Measurements from ENCODE around the gene SYNJ1. TPM values are rescaled to one million over a fixed set of nuclear protein-coding genes. Genes with fewer than 3 reads are reported as not detected.
A peak's percentile ranks its signal among the peaks of the same experiment; 100 is the strongest.
"Not testable (repeated sequence)": the region's sequence is repeated elsewhere in the genome, so short reads cannot be mapped to it uniquely, and the experiment has no call there.

The SYNJ1 gene
- total RNA-seq, 2 donors from 2014 or later = 17.3 to 17.9 TPM

- Mint-ChIP-seq H3K27me3 (ENCODE audit: low read depth) (no peaks in the 10 kb centered on the region), H3K4me1 (ENCODE audit: low read depth) (peaks cover 13% of the 10 kb centered on the region), H3K9me3 (no peaks in the 10 kb centered on the region), H3K4me3 (peak overlapping the region; percentile 94 to 99), H3K36me3 (ENCODE audit: insufficient read depth in 2 of 2) (peaks cover 1 to 8% of the 10 kb centered on the region in 2 donors), H3K27ac (peak overlapping the region; percentile 89)
- no peak for DNase-seq
- peak in 1 of 2 donors; percentile 8 for ATAC-seq (replicated peaks in 1 of 2)
Measured at GRCh38 chr21:32612999-32613337, 114.8 kb downstream of the SYNJ1 start.

GRCh38 chr21:32612075-32612998, 115.5 kb downstream of the SYNJ1 start, which contains the start of gene CFAP298:
TSS of gene CFAP298 (minus strand) at chr21:32612377. CDS start at chr21:32612243, 134 bp downstream.
- Mint-ChIP-seq H3K4me3 (peak within 1 kb of the TSS; percentile 94 to 99), H3K4me1 (ENCODE audit: low read depth) (peaks cover 13% of the 10 kb centered on the region)
- peak; percentile 96 to 97 for ATAC-seq (replicated peaks in 1 of 2)

GRCh38 chr21:32611471-32611997, 116.3 kb downstream of the SYNJ1 start:
- Mint-ChIP-seq H3K4me3 (peak overlapping the region; percentile 94 to 99), H3K27me3 (ENCODE audit: low read depth) (no peaks in the 10 kb centered on the region), H3K9me3 (no peaks in the 10 kb centered on the region), H3K4me1 (ENCODE audit: low read depth) (peaks cover 13% of the 10 kb centered on the region), H3K27ac (peak overlapping the region; percentile 89), H3K36me3 (ENCODE audit: insufficient read depth in 2 of 2) (peaks cover 1 to 10% of the 10 kb centered on the region in 2 donors)
- DNase-seq (peak; percentile 43 to 48), ATAC-seq (replicated peaks in 1 of 2) (peak; percentile 2)

More at GRCh38 chr21:32612075-32612998, 115.5 kb downstream of the SYNJ1 start, which contains the start of gene CFAP298:
- DNase-seq = peak; percentile 88 to 91
- H3K27me3 Mint-ChIP-seq (ENCODE audit: low read depth) = no peaks in the 10 kb centered on the region
- H3K27ac Mint-ChIP-seq = peak within 1 kb of the TSS; percentile 89
- peaks cover 1 to 10% of the 10 kb centered on the region in 2 donors for H3K36me3 Mint-ChIP-seq (ENCODE audit: insufficient read depth in 2 of 2)
- H3K9me3 Mint-ChIP-seq = no peaks in the 10 kb centered on the region

GRCh38 chr21:32610940-32611339, 116.9 kb downstream of the SYNJ1 start:
- H3K36me3 Mint-ChIP-seq (ENCODE audit: insufficient read depth in 2 of 2); DNase-seq; H3K27me3 Mint-ChIP-seq (ENCODE audit: low read depth); H3K9me3 Mint-ChIP-seq; ATAC-seq (replicated peaks in 1 of 2); H3K27ac Mint-ChIP-seq: not testable (repeated sequence)
- Mint-ChIP-seq H3K4me1 (ENCODE audit: low read depth) (peaks cover 13% of the 10 kb centered on the region), H3K4me3 (peak overlapping the region; percentile 53 to 58)

GRCh38 chr21:32608851-32609250, 119.0 kb downstream of the SYNJ1 start:
- Mint-ChIP-seq H3K27ac (no peak overlapping the region), H3K36me3 (ENCODE audit: insufficient read depth in 2 of 2) (peaks cover 4 to 13% of the 10 kb centered on the region in 2 donors), H3K4me1 (ENCODE audit: low read depth) (peaks cover 13% of the 10 kb centered on the region), H3K4me3 (no peak overlapping the region), H3K27me3 (ENCODE audit: low read depth) (no peaks in the 10 kb centered on the region), H3K9me3 (no peaks in the 10 kb centered on the region)
- ATAC-seq (replicated peaks in 1 of 2) (no peak), DNase-seq (no peak)

GRCh38 chr21:32605469-32605868, 122.3 kb downstream of the SYNJ1 start:
- ATAC-seq (replicated peaks in 1 of 2) = no peak
- no peak for DNase-seq
- Mint-ChIP-seq H3K4me3 (no peak overlapping the region), H3K4me1 (ENCODE audit: low read depth) (no peaks in the 10 kb centered on the region), H3K9me3 (no peaks in the 10 kb centered on the region), H3K27me3 (ENCODE audit: low read depth) (no peaks in the 10 kb centered on the region), H3K27ac (no peak overlapping the region), H3K36me3 (ENCODE audit: insufficient read depth in 2 of 2) (peaks cover 9 to 17% of the 10 kb centered on the region in 2 donors)

DNA sequence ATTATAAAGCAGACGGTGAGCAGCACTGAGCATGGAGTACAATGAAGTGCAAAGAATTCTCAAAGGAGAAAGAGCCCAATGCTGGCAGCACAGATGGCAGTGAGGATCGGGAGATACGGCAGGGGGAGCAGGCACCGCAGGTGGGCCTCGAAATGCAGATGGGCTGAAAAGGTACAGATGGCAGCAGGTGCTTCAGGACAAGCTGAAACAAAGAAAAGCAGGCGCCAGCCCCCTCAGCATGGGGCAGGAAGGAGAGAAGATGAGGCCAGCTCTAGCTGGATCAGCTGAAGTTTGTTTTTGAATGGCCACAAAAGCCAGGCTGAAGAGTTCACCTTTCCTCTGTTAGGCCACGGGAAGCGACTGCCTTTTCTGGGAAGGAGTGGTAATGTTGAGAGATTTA, 123.3 kb downstream of the SYNJ1 start:
- no peak overlapping the region for H3K4me3 Mint-ChIP-seq
- H3K4me1 Mint-ChIP-seq (ENCODE audit: low read depth) = no peaks in the 10 kb centered on the region
- DNase-seq = no peak
- H3K27me3 Mint-ChIP-seq (ENCODE audit: low read depth) = no peaks in the 10 kb centered on the region
- no peaks in the 10 kb centered on the region for H3K9me3 Mint-ChIP-seq
- ATAC-seq (replicated peaks in 1 of 2) = no peak
- peaks cover 7 to 15% of the 10 kb centered on the region in 2 donors for H3K36me3 Mint-ChIP-seq (ENCODE audit: insufficient read depth in 2 of 2)
- H3K27ac Mint-ChIP-seq = no peak overlapping the region

- H3K9me3 Mint-ChIP-seq = no peaks in the 10 kb centered on the region
- H3K27me3 Mint-ChIP-seq (ENCODE audit: low read depth) = no peaks in the 10 kb centered on the region
- no peaks in the 10 kb centered on the region for H3K4me1 Mint-ChIP-seq (ENCODE audit: low read depth)
- no peak overlapping the region for H3K4me3 Mint-ChIP-seq
- no peak overlapping the region for H3K27ac Mint-ChIP-seq
- peaks cover 7 to 13% of the 10 kb centered on the region in 2 donors for H3K36me3 Mint-ChIP-seq (ENCODE audit: insufficient read depth in 2 of 2)
- ATAC-seq (replicated peaks in 1 of 2) (no peak), DNase-seq (no peak)
Measured at GRCh38 chr21:32603131-32603530, 124.7 kb downstream of the SYNJ1 start.

DNA sequence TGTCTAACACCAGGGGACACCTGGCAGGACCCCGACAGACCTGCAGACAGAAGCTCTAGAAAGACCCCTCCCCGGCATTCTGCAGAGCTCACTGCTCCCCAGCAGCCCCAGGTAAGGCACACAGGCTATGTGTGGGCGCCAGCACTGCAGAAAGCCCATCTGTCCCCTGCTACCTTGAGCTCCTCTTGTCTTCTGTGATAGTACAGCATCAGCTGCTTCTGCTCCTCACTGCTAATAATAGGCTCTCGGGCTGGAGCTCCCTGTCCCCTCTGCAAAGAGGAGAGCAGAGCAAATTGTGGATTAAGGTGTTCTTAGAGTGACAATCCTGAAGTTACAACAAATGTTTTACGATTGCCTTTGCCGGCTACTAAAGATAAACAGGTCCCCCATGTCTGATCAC, 125.7 kb downstream of the SYNJ1 start:
- Mint-ChIP-seq H3K4me3 (no peak overlapping the region), H3K27me3 (ENCODE audit: low read depth) (no peaks in the 10 kb centered on the region), H3K4me1 (ENCODE audit: low read depth) (no peaks in the 10 kb centered on the region), H3K27ac (no peak overlapping the region), H3K36me3 (ENCODE audit: insufficient read depth in 2 of 2) (peaks cover 7 to 10% of the 10 kb centered on the region in 2 donors), H3K9me3 (no peaks in the 10 kb centered on the region)
- no peak for ATAC-seq (replicated peaks in 1 of 2)
- no peak for DNase-seq

GRCh38 chr21:32599526-32599925, 128.3 kb downstream of the SYNJ1 start:
- Mint-ChIP-seq H3K4me1 (ENCODE audit: low read depth) (peaks cover 7% of the 10 kb centered on the region), H3K27me3 (ENCODE audit: low read depth) (no peaks in the 10 kb centered on the region), H3K9me3 (no peaks in the 10 kb centered on the region), H3K36me3 (ENCODE audit: insufficient read depth in 2 of 2) (peaks cover 5 to 10% of the 10 kb centered on the region in 2 donors), H3K4me3 (no peak overlapping the region), H3K27ac (no peak overlapping the region)
- ATAC-seq (replicated peaks in 1 of 2) (no peak), DNase-seq (no peak)

- peaks cover 5 to 7% of the 10 kb centered on the region in 2 donors for H3K36me3 Mint-ChIP-seq (ENCODE audit: insufficient read depth in 2 of 2)
- no peak overlapping the region for H3K4me3 Mint-ChIP-seq
- DNase-seq = no peak
- no peak for ATAC-seq (replicated peaks in 1 of 2)
- H3K9me3 Mint-ChIP-seq = no peaks in the 10 kb centered on the region
- H3K27me3 Mint-ChIP-seq (ENCODE audit: low read depth) = no peaks in the 10 kb centered on the region
- peaks cover 7% of the 10 kb centered on the region for H3K4me1 Mint-ChIP-seq (ENCODE audit: low read depth)
- no peak overlapping the region for H3K27ac Mint-ChIP-seq
Measured at GRCh38 chr21:32599091-32599490, 128.7 kb downstream of the SYNJ1 start.

DNA sequence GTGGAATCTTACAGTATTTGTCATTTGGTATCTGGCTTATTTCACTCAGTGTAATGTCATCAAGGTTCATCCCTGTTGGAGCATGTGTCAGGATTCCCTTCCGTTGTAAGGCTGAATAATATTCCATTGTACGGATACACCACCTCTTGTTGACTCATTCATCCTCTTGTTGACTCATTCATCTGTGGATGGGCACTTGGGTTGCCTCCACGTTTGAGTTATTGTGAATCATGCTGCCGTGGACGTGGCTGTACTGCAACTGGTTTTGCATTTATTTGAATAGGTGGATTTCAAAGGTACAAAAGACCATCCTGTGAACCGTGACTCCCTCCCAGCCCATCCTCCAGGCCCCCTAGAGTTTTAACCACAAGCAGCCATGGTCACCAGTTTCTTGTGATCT, 130.6 kb downstream of the SYNJ1 start:
- H3K9me3 Mint-ChIP-seq = no peaks in the 10 kb centered on the region
- ATAC-seq (replicated peaks in 1 of 2) (no peak), DNase-seq (no peak)
- H3K36me3 Mint-ChIP-seq (ENCODE audit: insufficient read depth in 2 of 2) = peaks cover 1 to 3% of the 10 kb centered on the region in 2 donors
- H3K4me1 Mint-ChIP-seq (ENCODE audit: low read depth) = peaks cover 7% of the 10 kb centered on the region
- no peak overlapping the region for H3K4me3 Mint-ChIP-seq
- no peak overlapping the region for H3K27ac Mint-ChIP-seq
- no peaks in the 10 kb centered on the region for H3K27me3 Mint-ChIP-seq (ENCODE audit: low read depth)

- no peak for DNase-seq
- H3K27ac Mint-ChIP-seq = no peak overlapping the region
Measured at GRCh38 chr21:32595431-32595830, 132.4 kb downstream of the SYNJ1 start.

More at GRCh38 chr21:32595431-32595830, 132.4 kb downstream of the SYNJ1 start:
- ATAC-seq (replicated peaks in 1 of 2) = no peak
- Mint-ChIP-seq H3K36me3 (ENCODE audit: insufficient read depth in 2 of 2) (no peaks in the 10 kb centered on the region), H3K27me3 (ENCODE audit: low read depth) (no peaks in the 10 kb centered on the region), H3K9me3 (no peaks in the 10 kb centered on the region), H3K4me1 (ENCODE audit: low read depth) (peaks cover 7% of the 10 kb centered on the region), H3K4me3 (no peak overlapping the region)

Data from activated T-cell treated with anti-CD3 and anti-CD28 coated beads, Interleukin-2, amount 50 U/mL, for 72 hours (primary cell).